SHP77 (cell line): ENCODE measurements around the gene KIN.
"Not testable (repeated sequence)": the region's sequence is repeated elsewhere in the genome, so short reads cannot be mapped to it uniquely, and the experiment has no call there.

Experiments
- DNase-seq, 2 experiments: peaks; one replicate each; lab custom pipeline; 2025; lab: John Stamatoyannopoulos, UW

The KIN gene, protein sequence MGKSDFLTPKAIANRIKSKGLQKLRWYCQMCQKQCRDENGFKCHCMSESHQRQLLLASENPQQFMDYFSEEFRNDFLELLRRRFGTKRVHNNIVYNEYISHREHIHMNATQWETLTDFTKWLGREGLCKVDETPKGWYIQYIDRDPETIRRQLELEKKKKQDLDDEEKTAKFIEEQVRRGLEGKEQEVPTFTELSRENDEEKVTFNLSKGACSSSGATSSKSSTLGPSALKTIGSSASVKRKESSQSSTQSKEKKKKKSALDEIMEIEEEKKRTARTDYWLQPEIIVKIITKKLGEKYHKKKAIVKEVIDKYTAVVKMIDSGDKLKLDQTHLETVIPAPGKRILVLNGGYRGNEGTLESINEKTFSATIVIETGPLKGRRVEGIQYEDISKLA

DNA sequence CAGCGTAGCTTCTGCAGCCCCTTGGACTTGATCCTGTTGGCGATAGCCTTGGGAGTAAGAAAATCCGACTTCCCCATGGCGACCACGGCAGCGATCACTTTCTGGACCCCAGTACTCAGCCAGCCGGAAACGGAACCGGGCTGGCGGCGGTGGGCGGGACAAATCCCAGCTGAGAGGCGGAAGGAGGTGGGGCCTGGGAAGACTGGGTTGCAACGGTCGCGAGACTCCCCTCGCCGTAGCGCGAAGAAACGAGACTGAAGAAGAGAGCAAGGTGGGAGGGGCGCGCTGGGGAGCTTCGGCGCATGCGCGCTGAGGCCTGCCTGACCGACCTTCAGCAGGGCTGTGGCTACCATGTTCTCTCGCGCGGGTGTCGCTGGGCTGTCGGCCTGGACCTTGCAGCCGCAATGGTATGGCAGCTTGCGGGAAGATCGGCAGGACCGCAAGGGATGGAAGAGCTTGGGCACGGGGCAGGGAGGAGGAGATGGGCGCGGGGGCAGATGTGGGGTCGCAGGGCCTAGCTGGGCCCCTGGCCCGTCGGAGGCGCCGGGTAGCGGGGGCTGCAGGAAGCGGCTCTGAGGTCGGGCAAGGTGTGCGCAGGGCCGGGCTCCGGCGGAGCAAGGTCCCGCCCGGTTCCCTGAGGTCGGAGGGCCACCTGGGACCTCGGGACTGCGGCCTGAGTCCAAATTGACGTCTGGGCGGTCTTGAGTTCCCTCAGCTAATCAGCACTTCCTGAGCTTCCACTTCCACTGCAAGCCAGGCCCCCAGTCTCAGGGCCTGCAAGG is at the start of gene KIN, which contains the start of gene ATP5F1C:
Gene KIN, minus strand, starts transcription at position 137 of the 782 bp plus-strand sequence. Its CDS starts 60 bp downstream, at position 77.
Gene ATP5F1C, plus strand, starts transcription at position 321 of the 782 bp plus-strand sequence. Its CDS starts 31 bp downstream, at position 352.
- DNase-seq: peak; percentile 90 to 91

DNA sequence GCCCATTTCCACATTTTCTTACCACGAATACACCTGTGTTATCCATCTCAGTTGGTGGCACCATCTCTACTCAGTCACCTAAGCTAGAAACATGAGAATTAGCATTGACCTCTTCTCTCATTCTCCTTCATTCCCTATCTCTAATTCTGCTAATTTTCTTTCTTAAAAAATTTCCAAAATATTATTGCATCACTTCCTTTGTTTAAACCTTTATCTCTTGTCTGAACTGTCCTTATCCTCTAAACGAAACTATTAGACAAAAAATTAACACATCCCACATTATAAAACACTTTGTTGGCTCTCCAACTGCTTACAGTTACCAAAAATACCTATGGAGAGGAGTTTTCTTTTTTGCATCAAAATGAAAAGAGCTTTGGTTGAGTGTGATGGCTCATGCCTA is 48.8 kb upstream of the KIN start:
- no peak for DNase-seq

DNA sequence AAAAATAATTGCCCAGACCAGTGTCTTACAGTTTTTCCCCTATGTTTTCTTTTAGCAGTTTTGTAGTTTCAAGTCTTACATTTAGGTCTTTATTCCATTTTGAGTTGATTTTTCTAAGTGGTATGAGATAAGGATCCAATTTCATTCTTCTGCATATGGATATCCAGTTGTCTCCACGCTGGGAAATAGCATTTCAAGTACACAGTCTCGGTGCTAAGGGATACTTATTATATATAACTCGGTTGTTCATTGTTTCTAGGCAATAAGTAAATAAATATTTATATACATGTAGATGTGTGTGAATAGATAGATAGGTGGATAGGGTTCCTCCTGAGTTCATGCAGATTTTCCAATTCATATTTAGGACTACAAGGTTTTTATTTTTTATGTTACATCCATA is 46.5 kb upstream of the KIN start:
- no peak for DNase-seq

DNA sequence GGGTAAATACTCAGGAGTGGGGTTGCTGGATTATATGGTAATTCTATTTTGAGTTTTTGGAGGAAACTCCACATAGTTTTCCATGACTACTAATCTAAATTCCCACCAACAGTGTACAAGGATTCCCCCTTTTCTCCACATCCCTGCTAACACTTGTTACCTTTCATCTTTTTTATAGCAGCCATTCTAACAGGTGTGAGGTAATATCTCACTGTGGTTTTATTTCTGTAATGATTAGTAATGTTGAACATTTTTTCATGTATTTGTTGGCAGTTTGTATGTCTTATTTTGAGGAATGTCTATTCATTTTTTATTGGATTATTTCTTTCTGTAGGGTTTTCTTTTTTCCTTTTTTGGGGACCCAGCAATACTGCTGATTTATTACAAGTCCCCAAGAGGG is 45.4 kb upstream of the KIN start:
- no peak for DNase-seq

DNA sequence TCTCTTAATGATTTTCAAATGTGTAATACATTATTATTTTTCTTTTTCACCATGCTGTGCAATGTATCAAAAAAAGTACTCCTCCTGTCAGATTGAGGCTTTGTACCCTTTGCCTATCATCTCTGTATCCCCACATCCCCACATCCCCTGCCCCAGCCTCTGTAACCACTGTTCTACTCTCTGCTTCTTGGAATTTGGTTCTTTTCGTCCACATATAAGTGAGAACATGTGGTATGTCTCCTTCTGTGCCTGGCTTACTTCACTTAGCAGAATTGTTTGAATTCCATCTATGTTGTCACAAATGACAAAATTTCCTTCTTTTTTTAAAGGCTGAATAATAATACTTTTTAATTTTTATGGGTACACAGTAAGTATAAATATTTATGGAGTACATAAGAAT is 44.3 kb upstream of the KIN start:
- DNase-seq: no peak

DNA sequence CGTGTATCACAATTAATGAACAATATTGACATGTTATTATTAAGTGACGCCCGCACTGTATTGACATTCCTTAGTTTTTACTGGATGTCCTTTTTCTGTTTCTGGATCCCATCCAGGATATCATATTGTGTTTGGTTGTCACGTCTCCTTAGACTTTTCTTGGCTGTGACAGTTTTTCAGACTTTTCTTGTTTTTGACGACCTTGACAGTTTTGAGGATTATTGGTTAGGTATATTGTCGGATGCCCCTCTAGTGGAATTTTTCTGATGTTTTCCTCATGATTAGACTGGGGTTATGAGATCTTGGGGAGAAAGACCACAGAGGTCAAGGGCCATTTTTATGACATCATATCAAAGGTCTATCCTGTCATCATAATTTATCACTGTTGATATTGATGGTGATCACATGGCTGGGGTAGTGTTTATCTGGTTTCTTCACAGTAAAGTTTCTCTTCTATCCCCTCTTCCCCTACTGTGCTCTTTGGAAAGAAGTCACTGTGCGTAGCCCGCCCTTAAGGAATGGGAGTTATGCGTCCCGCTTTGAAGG is 41.6 kb upstream of the KIN start:
- DNase-seq: no peak

DNA sequence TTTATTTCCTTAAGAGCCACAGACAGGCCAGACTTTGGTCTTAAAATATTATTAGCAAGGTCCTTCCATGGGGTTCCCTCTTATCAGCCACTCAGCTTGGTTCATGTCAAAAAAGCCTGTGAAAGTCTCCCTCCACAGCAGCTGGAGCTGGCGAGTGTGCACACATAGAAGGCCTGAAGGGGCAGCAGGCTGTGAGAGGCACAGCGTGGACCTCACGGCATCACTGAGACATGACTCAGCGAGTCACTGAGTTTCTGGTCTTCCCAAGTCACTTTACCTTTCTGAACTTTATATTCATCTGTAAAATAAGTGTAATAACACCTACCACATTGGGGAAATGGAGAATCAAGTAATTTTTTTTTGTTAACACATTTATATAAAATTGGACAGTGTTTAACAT is 39.2 kb upstream of the KIN start:
- DNase-seq: no peak

DNA sequence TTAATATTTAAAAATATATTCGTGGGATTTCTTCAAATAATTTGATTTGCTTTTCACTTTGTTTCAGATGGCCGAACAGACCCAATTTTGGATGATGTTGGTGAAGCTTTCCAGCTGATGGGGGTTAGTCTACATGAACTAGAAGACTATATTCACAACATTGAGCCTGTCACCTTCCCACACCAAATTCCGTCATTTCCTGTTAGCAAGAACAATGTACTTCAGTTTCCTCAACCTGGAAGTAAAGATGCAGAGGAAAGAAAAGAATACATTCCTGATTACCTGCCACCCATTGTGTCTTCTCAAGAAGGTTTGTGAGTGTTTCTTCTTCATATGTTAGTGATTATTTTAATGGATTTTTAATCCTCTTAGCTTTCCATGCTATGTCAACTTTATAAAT is 36.5 kb upstream of the KIN start:
- no peak for DNase-seq

DNA sequence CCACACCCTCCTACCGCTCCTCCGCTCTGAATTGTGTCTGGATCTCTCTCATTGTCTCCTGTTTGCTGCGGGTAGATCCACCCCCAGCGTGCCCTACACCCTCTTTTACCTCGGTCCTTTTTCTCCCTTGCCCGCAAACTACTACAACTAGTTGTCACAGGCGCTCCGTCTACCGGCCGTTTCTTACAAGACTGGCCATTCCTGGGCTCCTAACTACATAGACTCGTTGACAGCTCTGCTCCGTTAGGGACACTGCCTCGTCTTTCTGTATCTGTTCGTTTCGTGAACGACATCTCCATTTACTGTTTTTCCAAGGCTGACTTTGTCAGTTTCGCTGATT is 31.3 kb upstream of the KIN start:
- DNase-seq: peak in 1 of 2 experiments; percentile 11

DNA sequence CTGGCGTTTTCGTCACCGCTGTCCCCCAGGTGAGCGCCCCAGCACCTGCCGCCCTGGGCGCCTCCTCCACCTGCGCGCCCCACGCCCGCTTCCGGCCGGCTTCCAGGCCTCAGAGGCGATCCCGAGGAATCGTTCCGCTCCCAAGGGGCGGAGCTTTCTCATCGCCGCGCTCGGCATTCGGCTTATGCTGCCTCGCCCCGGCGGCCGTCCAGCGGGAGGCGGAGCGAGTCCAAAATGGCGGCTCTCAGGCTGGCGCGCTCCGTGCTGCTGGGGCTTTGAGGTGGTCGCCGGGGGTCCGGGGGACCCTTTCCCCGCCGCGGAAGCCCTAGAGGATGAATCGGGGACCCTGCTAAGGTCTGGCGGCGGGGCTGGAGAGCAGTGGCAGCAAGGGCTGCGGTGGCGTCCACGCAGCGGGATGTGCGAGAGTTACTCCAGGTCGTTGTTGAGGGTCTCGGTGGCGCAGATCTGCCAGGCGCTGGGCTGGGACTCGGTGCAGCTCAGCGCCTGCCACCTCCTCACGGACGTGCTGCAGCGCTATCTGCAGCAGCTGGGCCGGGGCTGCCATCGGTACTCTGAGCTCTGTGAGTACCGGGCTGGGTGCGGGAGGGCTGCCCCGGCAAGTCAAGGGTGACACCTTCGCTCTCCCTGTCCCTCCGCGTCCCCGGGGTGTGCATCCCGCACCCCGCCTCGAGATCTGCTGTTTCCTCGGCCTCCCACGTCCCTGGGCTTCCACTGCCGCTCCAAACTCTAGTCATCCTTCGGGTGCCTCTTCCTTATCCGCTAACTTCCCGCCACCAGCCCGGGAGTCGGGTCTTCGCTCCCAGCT is 30.7 kb upstream of the KIN start, which contains the start of gene TAF3:
Gene TAF3, plus strand, starts transcription at position 211 of the 826 bp plus-strand sequence. Its CDS starts 205 bp downstream, at position 416.
- DNase-seq: peak; percentile 87 to 91

DNA sequence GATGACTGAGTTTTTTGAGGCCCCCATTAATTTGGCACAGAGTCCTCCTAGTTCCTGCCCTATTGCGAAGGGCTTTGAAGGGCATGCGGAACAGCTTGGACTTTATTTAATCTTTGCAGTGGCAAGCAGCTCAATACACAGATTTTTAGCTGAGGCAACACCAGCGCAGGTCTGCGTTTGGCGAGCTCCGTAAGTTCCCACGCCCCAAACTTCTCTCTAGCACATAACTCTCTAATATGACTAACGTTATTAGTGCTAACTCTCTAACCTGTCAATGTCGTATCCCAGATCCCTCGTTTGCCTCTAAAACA is 30.1 kb upstream of the KIN start:
- DNase-seq: no peak

DNA sequence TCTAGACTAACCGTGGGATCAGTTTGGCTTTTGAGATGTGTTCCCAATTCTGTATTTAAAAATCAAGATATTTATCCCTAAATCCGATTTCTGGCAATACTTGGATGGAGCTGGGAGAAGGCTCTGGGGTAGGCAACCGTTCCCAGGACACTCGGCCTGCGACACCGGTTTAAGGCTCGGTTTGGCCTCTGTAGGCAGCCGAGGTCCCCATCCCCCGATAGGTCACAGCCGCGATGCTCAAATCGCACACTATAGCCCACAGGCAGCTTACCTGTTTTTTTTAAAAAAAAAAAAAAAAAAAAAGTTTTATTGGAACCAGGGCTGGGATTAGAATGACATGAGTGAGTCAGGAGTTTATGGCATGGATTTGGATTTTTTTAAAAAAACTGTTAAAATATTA is 29.8 kb upstream of the KIN start:
- DNase-seq: no peak

DNA sequence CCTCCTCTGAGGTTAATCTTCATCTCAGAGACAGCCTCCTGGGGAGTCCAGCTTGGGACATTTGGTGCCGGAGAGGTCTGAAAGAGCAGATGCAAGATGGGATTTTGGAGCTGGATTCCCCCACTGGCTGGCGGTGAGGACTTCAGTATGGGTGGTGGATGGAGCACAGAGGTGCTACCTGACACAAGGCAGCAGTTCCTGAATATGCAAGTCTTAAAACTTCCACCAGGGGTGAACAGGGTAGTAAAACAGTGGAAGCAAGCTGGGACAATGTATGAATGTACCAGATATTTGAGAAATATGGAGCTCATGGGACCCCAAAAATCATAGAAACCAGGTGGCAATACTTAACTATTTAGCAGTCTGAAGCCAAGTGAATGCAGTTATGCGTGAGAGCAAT is 25.7 kb upstream of the KIN start:
- no peak for DNase-seq

DNA sequence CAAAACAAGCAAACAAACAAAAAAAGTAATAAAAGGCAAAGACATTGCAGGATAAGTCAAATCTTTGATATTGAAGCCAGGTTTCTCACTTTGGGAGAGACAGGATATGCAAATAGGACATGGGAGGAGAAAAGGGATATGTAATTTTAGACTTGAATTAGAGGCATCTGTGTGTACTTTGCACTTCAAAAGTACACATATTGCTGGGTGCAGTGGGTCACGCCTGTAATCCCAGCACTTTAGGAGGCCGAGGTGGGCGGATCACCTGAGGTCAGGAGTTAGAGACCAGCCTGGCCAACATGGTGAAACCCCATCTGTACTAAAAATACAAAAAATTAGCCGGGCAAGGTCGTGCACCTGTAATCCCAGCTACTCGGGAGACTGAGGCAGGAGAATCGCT is 23.9 kb upstream of the KIN start:
- not testable (repeated sequence) for DNase-seq

DNA sequence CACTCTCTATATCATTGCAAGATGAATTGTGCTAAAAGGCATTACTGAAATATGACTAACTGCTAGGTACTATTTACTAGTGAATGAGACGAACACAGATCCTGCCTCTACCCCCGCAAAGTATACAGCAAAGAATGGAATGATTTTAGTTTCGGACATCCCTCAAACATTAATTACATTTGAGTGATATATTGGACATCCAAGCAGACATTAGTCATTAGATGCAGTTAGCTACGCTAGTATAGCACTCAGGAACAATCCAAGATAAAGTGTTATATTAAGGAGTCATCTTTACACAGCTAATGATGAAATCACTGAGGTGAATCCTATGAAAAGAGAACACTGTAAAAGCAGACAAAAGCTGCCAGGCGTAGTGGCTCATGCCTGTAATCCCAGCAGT is 23.2 kb upstream of the KIN start:
- no peak for DNase-seq

DNA sequence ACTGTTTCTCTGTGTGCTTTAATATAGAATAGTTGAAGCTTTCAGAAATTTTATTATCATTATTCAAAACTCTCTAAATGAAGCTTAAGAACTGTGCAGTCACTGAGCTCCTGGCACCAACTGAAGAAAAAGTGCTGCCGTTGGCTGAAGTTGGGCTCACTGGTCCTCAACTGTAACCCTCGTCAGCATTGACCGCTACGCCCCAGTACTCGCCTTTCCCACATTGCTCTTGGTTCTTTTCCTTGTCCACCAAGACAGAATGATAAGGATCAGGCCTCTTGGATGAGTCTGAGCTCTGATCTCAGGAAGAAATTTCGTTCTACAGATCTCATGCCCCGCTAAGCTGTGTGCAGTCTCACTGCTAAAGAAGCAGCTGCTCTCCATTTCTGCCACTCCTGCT is 22.6 kb upstream of the KIN start:
- DNase-seq: no peak

DNA sequence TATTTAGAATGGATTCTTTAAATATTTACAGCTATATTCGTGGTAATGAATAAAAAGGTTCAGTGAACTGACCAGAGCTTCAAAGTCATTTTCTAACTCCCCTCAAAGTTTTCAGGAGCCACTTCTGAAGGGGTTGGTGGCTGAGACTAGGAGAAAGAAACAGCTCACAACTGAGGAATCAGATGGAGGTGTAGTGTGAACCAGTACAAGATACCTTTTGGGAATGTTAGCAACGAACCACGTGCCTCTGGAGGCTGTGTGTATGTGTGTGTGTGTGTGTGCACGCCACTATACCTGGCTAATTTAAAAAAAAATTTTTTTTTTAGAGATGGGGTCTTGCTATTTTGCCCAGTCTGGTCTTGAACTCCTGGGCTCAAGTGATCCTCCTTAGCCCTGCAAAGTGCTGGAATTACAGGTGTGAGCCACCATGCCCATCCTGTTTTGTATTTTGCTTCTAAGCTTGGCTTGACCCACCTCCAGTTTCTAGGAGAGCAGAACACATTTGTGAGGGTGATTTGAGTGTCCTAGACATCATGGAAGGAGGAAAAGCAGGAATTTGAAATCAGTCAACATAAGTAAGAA is 21.0 kb upstream of the KIN start:
- no peak for DNase-seq

DNA sequence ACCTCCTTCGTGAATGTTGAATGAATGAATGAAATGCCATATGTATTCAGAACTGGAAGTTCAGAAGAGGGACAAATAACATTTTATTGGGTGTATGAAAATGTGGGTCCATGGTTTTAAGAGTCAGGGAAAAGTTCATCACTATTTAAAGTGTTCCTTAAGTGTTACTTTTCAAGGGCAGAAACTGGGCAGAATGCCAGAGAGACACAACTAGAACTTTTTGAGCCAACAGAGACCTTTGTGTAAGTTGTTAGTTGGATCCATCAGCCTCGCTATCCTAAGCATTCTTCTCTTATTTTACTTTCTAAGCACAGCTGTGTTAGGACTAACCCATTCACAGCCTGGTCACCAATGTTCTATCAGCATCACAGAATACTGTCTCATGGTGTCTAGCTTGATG is 16.9 kb upstream of the KIN start:
- no peak for DNase-seq

DNA sequence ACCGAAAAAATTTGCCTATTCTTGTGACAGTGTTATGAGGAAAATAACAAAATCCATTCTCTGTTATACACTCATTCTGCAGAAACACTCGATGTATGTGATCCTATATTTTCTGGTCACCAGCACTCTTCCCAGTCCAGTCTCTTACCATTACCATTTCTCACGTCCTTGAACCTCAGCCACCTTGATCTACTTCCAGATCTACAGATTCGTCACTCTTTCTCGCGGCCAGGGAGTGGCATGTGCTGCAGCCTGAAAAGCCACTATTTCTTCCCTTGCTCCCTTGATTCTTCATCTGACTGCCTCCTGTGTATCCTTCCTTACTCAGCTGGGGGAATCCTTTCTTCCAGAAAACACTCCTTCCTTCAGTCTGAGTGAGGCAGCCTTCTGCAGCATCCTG is 16.4 kb upstream of the KIN start:
- no peak for DNase-seq

DNA sequence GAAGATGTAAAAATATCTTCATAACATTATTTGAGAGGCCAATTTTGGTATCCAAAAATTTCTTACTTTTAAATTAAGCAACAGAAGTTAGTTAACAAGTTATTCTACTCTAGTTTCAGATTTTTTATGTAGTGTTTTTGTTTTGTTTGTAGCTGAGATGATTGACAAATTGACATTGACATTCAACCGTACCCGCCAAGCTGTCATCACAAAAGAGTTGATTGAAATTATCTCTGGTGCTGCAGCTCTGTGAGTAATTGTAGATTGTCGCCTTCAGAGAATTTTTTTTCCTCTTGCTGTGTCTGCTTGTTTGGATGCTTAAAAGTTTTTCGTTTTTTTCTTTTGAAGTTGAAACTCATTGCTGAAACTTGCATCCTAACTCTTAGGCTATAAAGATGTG is 14.8 kb upstream of the KIN start:
- DNase-seq: no peak

DNA sequence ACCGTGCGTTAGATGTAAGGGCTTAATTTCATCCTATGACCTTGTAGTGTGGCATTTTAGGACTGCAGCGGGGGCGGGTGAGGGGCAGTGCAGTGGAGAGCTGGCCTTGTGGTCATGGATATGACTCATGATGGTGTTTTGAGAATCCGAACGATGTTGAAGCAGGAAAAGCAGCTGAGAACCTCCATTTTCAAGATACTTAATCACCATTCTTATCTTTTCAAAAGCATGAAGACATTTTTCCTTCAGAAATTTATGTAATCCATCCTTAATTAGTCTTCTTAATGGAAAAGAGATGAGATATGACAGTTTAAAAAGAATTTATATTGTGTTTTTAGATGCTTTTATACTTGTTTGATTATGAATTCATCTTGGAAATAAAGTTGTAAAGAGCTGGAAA is 9.8 kb upstream of the KIN start:
- DNase-seq: no peak

DNA sequence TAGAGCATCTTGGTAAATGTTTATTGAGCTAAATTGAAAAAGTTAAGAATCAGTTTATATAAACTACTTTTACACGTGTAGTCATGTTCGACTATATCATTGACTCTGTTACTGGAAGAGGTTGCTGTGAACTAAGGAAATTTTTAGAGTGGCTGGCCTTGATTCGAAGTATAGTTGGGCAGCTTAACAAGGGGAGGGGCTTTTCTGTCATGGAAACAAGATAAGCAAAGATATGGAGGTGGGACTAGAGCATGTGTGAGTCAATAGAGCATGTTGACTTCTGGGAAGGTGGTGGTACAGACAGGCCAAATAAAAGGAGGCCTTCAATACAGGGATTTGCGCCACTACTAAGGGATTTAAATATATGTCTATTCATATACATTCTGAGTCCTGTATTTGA is 7.8 kb upstream of the KIN start:
- no peak for DNase-seq
